PFSK-1 (cell line): ENCODE results near the gene UBQLN4. TPM values are rescaled to one million over a fixed set of nuclear protein-coding genes. Genes with fewer than 3 reads are reported as not detected.
A peak's percentile ranks its signal among the peaks of the same experiment; 100 is the strongest.

Experiments
- FOXP2 ChIP-seq: optimal IDR thresholded peaks from 2 replicates; pipeline ENCODE3; 2011; ENCODE audit warnings: borderline replicate concordance, control low read depth, inconsistent platforms; ENCODE audit not compliant: insufficient read depth; ENCODE audit errors: extremely low read length, extremely low read depth
- POLR2AphosphoS5 ChIP-seq: IDR thresholded peaks from 2 replicates; pipeline ENCODE4 v1.6.1; 2012; ENCODE audit warnings: low read depth, mild to moderate bottlenecking, control low read depth, low read length, moderate library complexity
- SIN3A ChIP-seq: IDR thresholded peaks from 2 replicates; pipeline ENCODE4 v1.6.1; 2012; ENCODE audit warnings: mild to moderate bottlenecking, low read length, moderate library complexity, borderline replicate concordance; ENCODE audit not compliant: insufficient read depth
- TAF1 ChIP-seq: IDR thresholded peaks from 2 replicates; pipeline ENCODE4 v1.6.1; 2012; ENCODE audit warnings: low read length, control low read depth, borderline replicate concordance; ENCODE audit not compliant: insufficient read depth
- polyA plus RNA-seq: library from polyadenylated mRNA; unstranded; fragments of >200 nt; gene quantifications from one replicate; pipeline ENCODE4 v1.2.1, GENCODE V29; 2012; ENCODE audit warnings: low read depth, missing spikeins; ENCODE audit not compliant: insufficient read length
- TF ChIP-seq, protein P1 (sequence below), 2 experiments: IDR thresholded peaks; 2 replicates each; pipeline versions ENCODE4 v1.6.1 to v1.8.0; 2011 to 2012; ENCODE audit warnings: low read depth in 2 of 2, low read length in 2 of 2, control low read depth in 1 of 2, inconsistent platforms in 1 of 2, mild to moderate bottlenecking in 1 of 2, moderate library complexity in 1 of 2; ENCODE audit not compliant: insufficient read depth in 1 of 2

The UBQLN4 gene
- polyA plus RNA-seq = 65.6 TPM

DNA sequence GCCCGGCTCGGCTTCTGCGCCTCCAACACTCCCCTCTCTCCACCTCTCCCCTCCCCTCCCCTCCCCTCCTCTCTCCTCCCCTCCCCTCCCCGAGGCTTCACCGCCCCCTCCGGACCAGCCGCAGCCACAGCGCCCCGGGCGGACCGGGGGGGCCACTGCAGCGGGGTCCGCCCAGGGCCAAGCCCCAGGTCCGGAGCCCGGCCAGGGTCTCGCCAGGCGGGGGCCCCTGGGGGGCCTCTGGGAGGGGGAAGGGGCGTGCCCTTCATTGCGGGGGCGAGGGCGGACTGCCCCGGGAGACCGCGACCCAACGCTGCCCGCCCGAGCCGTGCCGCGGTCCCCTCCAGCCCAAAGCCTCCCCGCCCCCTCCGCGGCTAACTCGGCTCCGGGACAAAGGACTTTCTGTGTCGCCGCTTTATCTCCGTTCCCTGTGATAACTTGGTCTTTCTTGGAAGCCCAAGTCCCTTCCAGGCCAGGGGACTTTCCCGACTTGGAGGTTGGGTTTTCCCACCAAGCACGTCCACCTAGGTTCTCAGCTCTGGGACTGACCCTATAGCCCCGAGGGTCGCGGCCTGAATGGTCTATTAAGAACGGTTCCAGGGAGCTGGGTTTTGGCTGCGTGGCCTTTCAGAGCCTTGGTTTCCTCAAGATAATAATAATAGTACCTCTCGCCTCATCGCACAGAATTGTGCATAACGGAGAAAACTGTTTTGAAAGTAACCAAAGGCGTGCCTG, at the start of gene UBQLN4:
Gene UBQLN4 (minus strand): TSS at position 31 of the 732 bp plus-strand sequence. CDS start 97 bp downstream, outside the sequence.
- no peak; the same call in 1 of the 2 replicates for TF ChIP-seq TAF1
- TF ChIP-seq SIN3A = no peak; the same call in 1 of the 2 replicates
- TF ChIP-seq, protein P1, sequence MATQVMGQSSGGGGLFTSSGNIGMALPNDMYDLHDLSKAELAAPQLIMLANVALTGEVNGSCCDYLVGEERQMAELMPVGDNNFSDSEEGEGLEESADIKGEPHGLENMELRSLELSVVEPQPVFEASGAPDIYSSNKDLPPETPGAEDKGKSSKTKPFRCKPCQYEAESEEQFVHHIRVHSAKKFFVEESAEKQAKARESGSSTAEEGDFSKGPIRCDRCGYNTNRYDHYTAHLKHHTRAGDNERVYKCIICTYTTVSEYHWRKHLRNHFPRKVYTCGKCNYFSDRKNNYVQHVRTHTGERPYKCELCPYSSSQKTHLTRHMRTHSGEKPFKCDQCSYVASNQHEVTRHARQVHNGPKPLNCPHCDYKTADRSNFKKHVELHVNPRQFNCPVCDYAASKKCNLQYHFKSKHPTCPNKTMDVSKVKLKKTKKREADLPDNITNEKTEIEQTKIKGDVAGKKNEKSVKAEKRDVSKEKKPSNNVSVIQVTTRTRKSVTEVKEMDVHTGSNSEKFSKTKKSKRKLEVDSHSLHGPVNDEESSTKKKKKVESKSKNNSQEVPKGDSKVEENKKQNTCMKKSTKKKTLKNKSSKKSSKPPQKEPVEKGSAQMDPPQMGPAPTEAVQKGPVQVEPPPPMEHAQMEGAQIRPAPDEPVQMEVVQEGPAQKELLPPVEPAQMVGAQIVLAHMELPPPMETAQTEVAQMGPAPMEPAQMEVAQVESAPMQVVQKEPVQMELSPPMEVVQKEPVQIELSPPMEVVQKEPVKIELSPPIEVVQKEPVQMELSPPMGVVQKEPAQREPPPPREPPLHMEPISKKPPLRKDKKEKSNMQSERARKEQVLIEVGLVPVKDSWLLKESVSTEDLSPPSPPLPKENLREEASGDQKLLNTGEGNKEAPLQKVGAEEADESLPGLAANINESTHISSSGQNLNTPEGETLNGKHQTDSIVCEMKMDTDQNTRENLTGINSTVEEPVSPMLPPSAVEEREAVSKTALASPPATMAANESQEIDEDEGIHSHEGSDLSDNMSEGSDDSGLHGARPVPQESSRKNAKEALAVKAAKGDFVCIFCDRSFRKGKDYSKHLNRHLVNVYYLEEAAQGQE (IDR thresholded peaks at IDR 0.05; ENCODE audit: insufficient read depth in 1 of 2, low read depth in 2 of 2, low read length in 2 of 2) = peak in 1 of 2 experiments; percentile 23; a peak in 1 of 4 replicates
- no peak; the same call in 1 of the 2 replicates for TF ChIP-seq POLR2AphosphoS5
- TF ChIP-seq FOXP2 = peak; percentile 16

DNA sequence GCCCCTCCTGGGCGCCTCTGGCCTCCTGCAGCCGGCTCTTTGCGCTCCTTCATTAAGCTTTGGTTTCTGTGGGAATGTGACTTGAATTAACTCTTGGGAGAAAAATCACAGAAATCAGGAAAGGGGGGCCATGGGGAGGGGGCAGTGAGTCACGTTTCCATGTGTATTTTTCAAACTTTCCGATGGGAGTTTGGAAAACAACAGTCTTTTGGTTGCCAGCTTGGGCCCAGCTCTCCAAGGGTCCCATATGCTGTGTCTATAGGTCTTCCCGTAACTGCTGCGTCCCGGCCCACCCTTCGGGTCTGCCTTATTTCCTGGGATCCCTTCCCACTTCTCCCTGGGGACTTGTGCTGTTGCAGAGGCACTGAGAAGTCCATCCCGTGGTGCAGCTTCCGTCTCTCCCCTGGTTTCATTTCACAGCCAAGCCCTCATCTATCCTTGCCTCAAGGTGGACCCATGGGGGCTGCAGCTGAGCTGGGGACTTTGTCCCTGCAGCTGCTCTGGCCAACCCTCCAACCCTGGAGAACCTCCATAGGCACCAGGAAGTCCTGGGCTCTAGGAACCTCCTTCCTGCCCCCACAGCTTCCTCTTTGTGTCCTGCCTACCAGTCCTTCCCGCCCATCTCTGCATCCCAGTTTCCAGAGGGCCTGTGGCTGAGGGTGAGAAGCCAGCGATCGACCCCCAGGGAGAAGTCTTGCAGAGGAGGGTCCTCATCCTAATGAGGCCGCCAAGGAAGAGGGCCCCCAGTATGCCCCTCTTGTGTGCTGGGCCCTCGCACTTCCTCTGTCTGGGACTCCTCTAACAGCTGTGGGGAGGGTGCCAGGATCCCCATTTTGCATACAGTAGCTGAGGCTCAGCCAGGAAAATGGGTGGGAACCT, 49.3 kb upstream of the UBQLN4 start:
- TF ChIP-seq SIN3A = no peak
- TF ChIP-seq FOXP2 = no peak
- no peak for TF ChIP-seq TAF1
- TF ChIP-seq, protein P1 (IDR thresholded peaks at IDR 0.05; ENCODE audit: insufficient read depth in 1 of 2, low read depth in 2 of 2, low read length in 2 of 2) = no peak
- TF ChIP-seq POLR2AphosphoS5 = no peak

DNA sequence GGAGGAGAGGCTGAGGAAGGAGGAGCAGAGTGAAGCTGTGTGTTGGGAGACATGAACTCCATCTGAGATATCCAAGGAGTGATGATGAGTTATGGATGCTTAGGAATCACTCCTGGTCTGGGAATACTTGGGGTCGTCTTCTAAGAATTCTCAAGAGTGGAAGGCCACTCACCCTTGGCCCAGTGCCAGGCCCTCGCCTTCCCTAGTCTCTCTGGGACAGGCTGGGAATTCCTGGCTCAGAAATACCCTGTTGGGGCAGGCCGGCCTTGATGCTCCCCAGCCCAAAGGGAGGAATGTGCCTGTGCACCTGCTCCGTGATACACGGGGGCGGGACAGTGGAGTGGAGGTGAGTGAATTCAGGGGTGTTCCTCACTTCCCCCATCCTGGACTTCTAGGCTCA, 48.3 kb upstream of the UBQLN4 start:
- TF ChIP-seq TAF1 (no peak), SIN3A (no peak), FOXP2 (no peak), POLR2AphosphoS5 (no peak)
- TF ChIP-seq, protein P1 (IDR thresholded peaks at IDR 0.05; ENCODE audit: insufficient read depth in 1 of 2, low read depth in 2 of 2, low read length in 2 of 2) = no peak

DNA sequence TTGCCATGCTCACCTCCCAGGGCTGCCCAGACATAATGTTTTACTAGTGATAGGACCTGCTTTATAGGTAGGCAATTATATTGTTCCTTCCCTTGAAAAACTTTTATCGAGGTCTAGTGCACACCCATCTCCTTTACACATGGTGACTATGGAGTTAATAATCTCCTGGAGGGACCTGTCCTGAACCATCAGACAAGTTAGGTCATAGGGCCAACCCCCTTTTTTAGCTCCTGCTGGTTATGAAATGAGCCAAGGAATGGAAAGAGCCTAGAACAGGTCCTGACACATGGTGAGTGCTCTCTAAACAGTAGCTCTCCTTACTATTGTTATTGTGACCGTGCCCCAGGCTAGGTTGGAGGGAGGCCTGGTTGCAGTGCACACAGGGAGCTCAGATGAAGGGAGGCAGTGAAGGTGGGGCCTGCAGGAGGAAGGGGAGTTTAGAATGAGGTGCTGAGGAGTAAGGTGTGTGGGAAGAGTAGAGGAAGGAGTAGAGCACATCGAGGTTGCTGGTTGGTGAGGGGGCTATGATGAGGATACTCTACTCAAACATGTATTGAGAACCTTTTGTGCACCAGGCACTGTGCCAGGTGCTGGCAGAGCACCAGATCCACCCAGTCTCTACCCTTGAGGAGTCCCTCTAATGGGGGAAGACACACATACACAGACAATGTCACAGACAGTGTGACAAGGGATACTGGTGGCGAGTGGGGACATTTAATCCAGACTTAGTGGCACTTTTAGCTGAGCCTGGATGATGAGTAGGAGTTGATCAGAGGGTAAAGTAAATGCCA, 46.8 kb upstream of the UBQLN4 start:
- TF ChIP-seq, protein P1 (IDR thresholded peaks at IDR 0.05; ENCODE audit: insufficient read depth in 1 of 2, low read depth in 2 of 2, low read length in 2 of 2) = no peak
- no peak for TF ChIP-seq FOXP2
- TF ChIP-seq POLR2AphosphoS5 = no peak
- TF ChIP-seq SIN3A = no peak
- TF ChIP-seq TAF1 = no peak
